ENCODE measurements around the gene HIF3A.

Gene HIF3A

DNA sequence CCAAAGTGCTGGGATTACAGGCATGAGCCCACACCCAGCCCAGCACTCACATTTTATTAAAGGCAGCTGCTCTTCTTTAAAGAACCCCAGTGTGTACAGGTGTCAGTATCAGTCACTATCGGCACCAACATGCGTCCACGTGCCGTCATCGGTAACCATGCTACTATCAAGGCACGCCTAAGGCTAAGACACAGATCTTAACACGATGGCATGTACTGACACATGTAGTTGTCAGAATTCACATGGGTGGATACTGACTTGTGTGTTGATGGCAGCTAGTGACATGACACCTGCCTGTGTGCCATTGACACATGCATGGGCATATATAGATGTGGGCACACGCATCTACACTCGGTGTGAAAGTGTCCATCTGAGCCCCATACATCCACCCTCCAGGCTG lies 12.2 kb upstream of the HIF3A start:
- Histone ChIP-seq H2AFZ (ENCODE audit: low read length) (no peak overlapping the region), H3K4me1 (ENCODE audit: low read length) (no peaks in the 10 kb centered on the region), H3K4me2 (ENCODE audit: low read depth, low read length) (no peak overlapping the region), H3K27ac (ENCODE audit: low read length) (no peak overlapping the region), H3K79me2 (ENCODE audit: low read length) (no peaks in the 10 kb centered on the region), H3K36me3 (replicated peaks; ENCODE audit: insufficient read depth, low read length) (no peaks in the 10 kb centered on the region), H3K9me2 (replicated peaks; ENCODE audit: insufficient read depth, low read length) (no peaks in the 10 kb centered on the region), H4K20me1 (ENCODE audit: insufficient read depth, low read length) (no peaks in the 10 kb centered on the region), H3K4me3 (ENCODE audit: low read length) (no peak overlapping the region), H3K9me3 (replicated peaks; ENCODE audit: insufficient read depth, low read length) (no peaks in the 10 kb centered on the region), H3K9ac (ENCODE audit: low read length) (no peak overlapping the region), H3K27me3 (replicated peaks; ENCODE audit: insufficient read depth, low read length) (peaks cover 35% of the 10 kb centered on the region), H3F3A (ENCODE audit: insufficient read depth, low read length) (no peaks in the 10 kb centered on the region)
- TF ChIP-seq EZH2phosphoT487 (IDR thresholded peaks at IDR 0.05; ENCODE audit: low read length) (no peak), CTCF (IDR thresholded peaks at IDR 0.05; ENCODE audit: low read length) (no peak), EZH2 (optimal IDR thresholded peaks at IDR 0.05; ENCODE audit: low read depth, low read length) (no peak)
- no peak for DNase-seq

DNA sequence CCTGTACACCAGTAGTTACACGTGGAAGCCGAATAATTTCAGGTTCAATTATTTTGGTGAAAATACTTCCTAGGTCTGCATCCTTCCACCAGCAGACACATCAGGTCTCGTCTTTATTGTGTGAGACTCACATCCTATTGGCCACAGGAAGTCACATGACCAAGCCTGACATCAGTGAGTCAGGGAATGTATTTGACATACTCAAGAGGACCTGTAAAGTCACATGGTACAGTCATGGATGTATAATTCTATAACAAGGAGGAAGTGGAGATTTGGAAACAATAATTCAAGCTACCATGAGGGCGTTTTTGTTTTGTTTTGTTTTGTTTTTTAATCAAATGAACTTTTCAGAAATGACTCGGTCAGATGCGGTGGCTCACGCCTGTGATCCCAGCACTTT lies 9.3 kb upstream of the HIF3A start:
- H2AFZ ChIP-seq (ENCODE audit: low read length) = no peak overlapping the region
- H3K4me3 ChIP-seq (ENCODE audit: low read length) = no peak overlapping the region
- no peak overlapping the region for H3K27ac ChIP-seq (ENCODE audit: low read length)
- no peaks in the 10 kb centered on the region for H3K79me2 ChIP-seq (ENCODE audit: low read length)
- H3K27me3 ChIP-seq (replicated peaks; ENCODE audit: insufficient read depth, low read length) = peaks cover 48% of the 10 kb centered on the region
- no peaks in the 10 kb centered on the region for H4K20me1 ChIP-seq (ENCODE audit: insufficient read depth, low read length)
- no peaks in the 10 kb centered on the region for H3K4me1 ChIP-seq (ENCODE audit: low read length)
- no peak overlapping the region for H3K9ac ChIP-seq (ENCODE audit: low read length)
- H3K4me2 ChIP-seq (ENCODE audit: low read depth, low read length) = no peak overlapping the region
- DNase-seq = no peak
- no peaks in the 10 kb centered on the region for H3K36me3 ChIP-seq (replicated peaks; ENCODE audit: insufficient read depth, low read length)
- H3K9me3 ChIP-seq (replicated peaks; ENCODE audit: insufficient read depth, low read length) = no peaks in the 10 kb centered on the region
- H3K9me2 ChIP-seq (replicated peaks; ENCODE audit: insufficient read depth, low read length) = no peaks in the 10 kb centered on the region
- TF ChIP-seq EZH2 (optimal IDR thresholded peaks at IDR 0.05; ENCODE audit: low read depth, low read length) (no peak), EZH2phosphoT487 (IDR thresholded peaks at IDR 0.05; ENCODE audit: low read length) (no peak)
- H3F3A ChIP-seq (ENCODE audit: insufficient read depth, low read length) = no peaks in the 10 kb centered on the region

DNA sequence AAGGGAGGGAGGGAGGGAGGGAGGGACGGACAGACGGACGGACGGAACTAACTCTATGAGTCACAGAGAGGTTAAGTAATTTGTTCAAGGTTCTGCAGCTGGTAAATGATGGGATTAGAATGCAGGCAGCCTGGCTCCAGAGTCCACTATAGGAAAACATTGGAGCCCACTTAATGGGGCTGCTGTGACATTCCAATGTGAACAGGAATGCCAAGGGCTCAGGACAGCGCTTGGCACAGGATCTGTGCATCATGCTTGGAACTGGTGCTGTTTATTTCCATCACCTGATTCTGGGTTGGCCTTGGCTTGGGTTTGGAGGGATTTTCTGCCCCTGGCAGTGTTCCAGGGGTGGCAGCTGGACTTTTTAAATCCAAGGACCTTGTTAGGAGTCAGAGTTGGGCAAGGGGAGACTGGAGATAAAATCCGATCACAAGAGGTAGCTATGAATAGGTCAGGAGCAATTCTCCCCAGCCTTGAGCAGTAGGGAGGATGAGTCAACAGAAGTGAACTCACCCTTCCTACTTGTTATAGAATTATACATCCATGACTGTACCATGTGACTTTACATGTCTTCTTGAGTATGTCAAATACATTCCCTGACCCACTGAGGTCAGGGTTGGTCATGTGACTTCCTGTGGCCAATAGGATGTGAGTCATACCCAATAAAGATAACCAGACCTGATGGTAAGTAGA lies 7.8 kb upstream of the HIF3A start:
- H3K9me3 ChIP-seq (replicated peaks; ENCODE audit: insufficient read depth, low read length) = no peaks in the 10 kb centered on the region
- no peaks in the 10 kb centered on the region for H3F3A ChIP-seq (ENCODE audit: insufficient read depth, low read length)
- no peak overlapping the region for H3K4me2 ChIP-seq (ENCODE audit: low read depth, low read length)
- H3K9me2 ChIP-seq (replicated peaks; ENCODE audit: insufficient read depth, low read length) = no peaks in the 10 kb centered on the region
- H2AFZ ChIP-seq (ENCODE audit: low read length) = no peak overlapping the region
- no peaks in the 10 kb centered on the region for H3K36me3 ChIP-seq (replicated peaks; ENCODE audit: insufficient read depth, low read length)
- no peak for TF ChIP-seq EZH2phosphoT487 (IDR thresholded peaks at IDR 0.05; ENCODE audit: low read length)
- TF ChIP-seq EZH2 (optimal IDR thresholded peaks at IDR 0.05; ENCODE audit: low read depth, low read length) = no peak
- TF ChIP-seq CTCF (IDR thresholded peaks at IDR 0.05; ENCODE audit: low read length) = no peak
- H3K4me1 ChIP-seq (ENCODE audit: low read length) = no peaks in the 10 kb centered on the region
- no peak overlapping the region for H3K9ac ChIP-seq (ENCODE audit: low read length)
- H4K20me1 ChIP-seq (ENCODE audit: insufficient read depth, low read length) = no peaks in the 10 kb centered on the region
- H3K27me3 ChIP-seq (replicated peaks; ENCODE audit: insufficient read depth, low read length) = peaks cover 52% of the 10 kb centered on the region
- no peak overlapping the region for H3K27ac ChIP-seq (ENCODE audit: low read length)
- no peaks in the 10 kb centered on the region for H3K79me2 ChIP-seq (ENCODE audit: low read length)
- no peak overlapping the region for H3K4me3 ChIP-seq (ENCODE audit: low read length)
- no peak for DNase-seq
